Neural cell (in vitro differentiated cells): Measurements from ENCODE around the gene AIPL1. TPM values are rescaled to one million over a fixed set of nuclear protein-coding genes. Genes with fewer than 3 reads are reported as not detected.
A peak's percentile ranks its signal among the peaks of the same experiment; 100 is the strongest.

ENCODE experiments used
- H2AFZ ChIP-seq: fragments of 200-600, 300-800 bp; sonication (generic), shearing (Covaris generic); 2 replicates; pipeline ENCODE4 v1.6.0; 2014; ENCODE audit warnings: low read depth, mild to moderate bottlenecking, antibody characterized with exemption, low read length, moderate library complexity
- H3F3A ChIP-seq: fragments of 200-600 bp; shearing (Covaris generic); 2 replicates; pipeline ENCODE4 v1.6.1; 2016; ENCODE audit warnings: mild to moderate bottlenecking, moderate library complexity, mixed read lengths, antibody characterized with exemption, low read length; ENCODE audit not compliant: insufficient read depth, poor library complexity, severe bottlenecking
- H3K27ac ChIP-seq: fragments of 200-600, 300-800 bp; sonication (generic), shearing (Covaris generic); 2 replicates; pipeline ENCODE4 v1.5.1; 2014; ENCODE audit warnings: mild to moderate bottlenecking, low read length, moderate library complexity
- H3K27me3 ChIP-seq: fragments of 300-800, 200-600 bp; sonication (generic), shearing (Covaris generic); 2 replicates; pipeline ENCODE4 v1.6.0; 2014; ENCODE audit warnings: mild to moderate bottlenecking, low read depth, low read length, moderate library complexity; ENCODE audit not compliant: insufficient read depth
- H3K36me3 ChIP-seq: fragments of 300-800, 200-600 bp; sonication (generic), shearing (Covaris generic); 2 replicates; pipeline ENCODE4 v1.5.1; 2014; ENCODE audit warnings: mild to moderate bottlenecking, antibody characterized with exemption, low read length, moderate library complexity; ENCODE audit not compliant: insufficient read depth
- H3K4me2 ChIP-seq: fragments of 300-800, 200-600 bp; sonication (generic), shearing (Covaris generic); 2 replicates; pipeline ENCODE4 v1.6.0; 2014; ENCODE audit warnings: mild to moderate bottlenecking, low read length
- H3K4me3 ChIP-seq: fragments of 300-800, 200-600 bp; sonication (generic), shearing (Covaris generic); 2 replicates; pipeline ENCODE4 v1.5.1; 2014; ENCODE audit warnings: mild to moderate bottlenecking, low read length, moderate library complexity
- H3K79me2 ChIP-seq: fragments of 200-600 bp; shearing (Covaris generic); replicated peaks from 2 replicates; pipeline ENCODE4 v1.6.0; 2014; ENCODE audit warnings: mild to moderate bottlenecking, low read length, moderate library complexity; ENCODE audit not compliant: insufficient read depth
- H3K9ac ChIP-seq: fragments of 300-800, 200-600 bp; sonication (generic), shearing (Covaris generic); 2 replicates; pipeline ENCODE4 v1.6.1; 2016; ENCODE audit warnings: mild to moderate bottlenecking, low read length, mixed read lengths
- H3K9me2 ChIP-seq: fragments of 200-600 bp; shearing (Covaris generic); 2 replicates; pipeline ENCODE4 v1.6.1; 2016; ENCODE audit warnings: mild to moderate bottlenecking, low read length, mixed read lengths; ENCODE audit not compliant: insufficient read depth
- H3K9me3 ChIP-seq: fragments of 200-600, 300-800 bp; sonication (generic), shearing (Covaris generic); 2 replicates; pipeline ENCODE4 v1.6.1; 2016; ENCODE audit warnings: mild to moderate bottlenecking, mixed run types, low read length, moderate library complexity, mixed read lengths
- H4K20me1 ChIP-seq: fragments of 200-600 bp; shearing (Covaris generic); 2 replicates; pipeline ENCODE4 v1.6.1; 2016; ENCODE audit warnings: mild to moderate bottlenecking, mixed run types; ENCODE audit not compliant: insufficient read depth
- CTCF ChIP-seq: fragments of 450-650 bp; IDR thresholded peaks from 2 replicates; pipeline ENCODE4 v1.5.1; 2014; ENCODE audit warnings: antibody characterized with exemption, mild to moderate bottlenecking, moderate library complexity; ENCODE audit not compliant: poor library complexity, severe bottlenecking
- EP300 ChIP-seq: fragments of 450-650 bp; conservative IDR thresholded peaks from 2 replicates; pipeline ENCODE4 v1.6.1; 2014; ENCODE audit warnings: antibody characterized with exemption, mild to moderate bottlenecking, moderate library complexity; ENCODE audit not compliant: poor library complexity, severe bottlenecking
- EZH2 ChIP-seq: fragments of 200-600, 300-800 bp; shearing (Covaris generic), sonication (generic); IDR thresholded peaks from 2 replicates; pipeline ENCODE4 v1.6.1; 2014; ENCODE audit warnings: antibody characterized with exemption, low read length, borderline replicate concordance, mild to moderate bottlenecking; ENCODE audit not compliant: insufficient read depth, poor library complexity, severe bottlenecking
- MXI1 ChIP-seq: fragments of 450-650 bp; conservative IDR thresholded peaks from 2 replicates; pipeline ENCODE4 v1.6.1; 2014; ENCODE audit warnings: antibody characterized with exemption, mild to moderate bottlenecking; ENCODE audit not compliant: poor library complexity, severe bottlenecking
- POLR2AphosphoS5 ChIP-seq: IDR thresholded peaks from 2 replicates; pipeline ENCODE4 v1.6.1; 2012
- RAD21 ChIP-seq: fragments of 450-650 bp; conservative IDR thresholded peaks from 2 replicates; pipeline ENCODE4 v1.6.1; 2014; ENCODE audit warnings: antibody characterized with exemption, mild to moderate bottlenecking, moderate library complexity
- REST ChIP-seq: IDR thresholded peaks from 2 replicates; pipeline ENCODE4 v1.6.1; 2012; ENCODE audit warnings: borderline replicate concordance
- SMC3 ChIP-seq: fragments of 450-650 bp; conservative IDR thresholded peaks from 2 replicates; pipeline ENCODE4 v1.6.1; 2014; ENCODE audit warnings: antibody characterized with exemption, mild to moderate bottlenecking, moderate library complexity; ENCODE audit not compliant: poor library complexity
- TAF1 ChIP-seq: IDR thresholded peaks from 2 replicates; pipeline ENCODE4 v1.6.1; 2012; ENCODE audit warnings: low read depth
- polyA plus RNA-seq: library from polyadenylated mRNA; depleted of rRNA; stranded (reverse); fragments of >200 nt; gene quantifications from 2 replicates; pipeline ENCODE4 v1.2.3, GENCODE V29; 2014

The AIPL1 gene
- polyA plus RNA-seq, 1 donor from 2014 or later, result not detected

GRCh38 chr17:6442775-6443174 is 7.9 kb upstream of the AIPL1 start:
- Histone ChIP-seq H3K4me3 (peak overlapping the region; percentile 83), H3K27me3 (no peaks in the 10 kb centered on the region), H3K36me3 (no peaks in the 10 kb centered on the region), H4K20me1 (no peaks in the 10 kb centered on the region), H3K27ac (peak overlapping the region; percentile 93), H3K4me2 (no peak overlapping the region), H2AFZ (no peak overlapping the region), H3K9me2 (no peaks in the 10 kb centered on the region), H3F3A (no peaks in the 10 kb centered on the region), H3K79me2 (no peaks in the 10 kb centered on the region), H3K9ac (peak overlapping the region; percentile 93), H3K9me3 (no peaks in the 10 kb centered on the region)
- TF ChIP-seq CTCF (no peak), RAD21 (no peak), SMC3 (no peak), TAF1 (no peak), MXI1 (no peak), EZH2 (no peak), EP300 (no peak), POLR2AphosphoS5 (no peak), REST (no peak)

GRCh38 chr17:6439951-6440350 is 5.0 kb upstream of the AIPL1 start:
- no peaks in the 10 kb centered on the region for H3K9me2 ChIP-seq
- peak; percentile 56 for TF ChIP-seq EP300
- TF ChIP-seq SMC3, result peak; percentile 4
- TF ChIP-seq REST, result peak; percentile 69
- TF ChIP-seq TAF1, result peak; percentile 78
- TF ChIP-seq CTCF, result no peak
- H3K36me3 ChIP-seq, result no peaks in the 10 kb centered on the region
- H3K79me2 ChIP-seq, result no peaks in the 10 kb centered on the region
- no peaks in the 10 kb centered on the region for H3F3A ChIP-seq
- H3K9ac ChIP-seq, result peak overlapping the region; percentile 51
- H3K27me3 ChIP-seq, result no peaks in the 10 kb centered on the region
- H3K4me3 ChIP-seq, result peak overlapping the region; percentile 54
- H3K4me2 ChIP-seq, result peak overlapping the region; percentile 21
- peak overlapping the region; percentile 53 for H2AFZ ChIP-seq
- H3K9me3 ChIP-seq, result no peaks in the 10 kb centered on the region
- peak overlapping the region; percentile 82 for H3K27ac ChIP-seq
- no peaks in the 10 kb centered on the region for H4K20me1 ChIP-seq
